ENCODE measurements around the gene RTP5.
"Not testable (repeated sequence)": the region's sequence is repeated elsewhere in the genome, so short reads cannot be mapped to it uniquely, and the experiment has no call there.

Gene RTP5

DNA sequence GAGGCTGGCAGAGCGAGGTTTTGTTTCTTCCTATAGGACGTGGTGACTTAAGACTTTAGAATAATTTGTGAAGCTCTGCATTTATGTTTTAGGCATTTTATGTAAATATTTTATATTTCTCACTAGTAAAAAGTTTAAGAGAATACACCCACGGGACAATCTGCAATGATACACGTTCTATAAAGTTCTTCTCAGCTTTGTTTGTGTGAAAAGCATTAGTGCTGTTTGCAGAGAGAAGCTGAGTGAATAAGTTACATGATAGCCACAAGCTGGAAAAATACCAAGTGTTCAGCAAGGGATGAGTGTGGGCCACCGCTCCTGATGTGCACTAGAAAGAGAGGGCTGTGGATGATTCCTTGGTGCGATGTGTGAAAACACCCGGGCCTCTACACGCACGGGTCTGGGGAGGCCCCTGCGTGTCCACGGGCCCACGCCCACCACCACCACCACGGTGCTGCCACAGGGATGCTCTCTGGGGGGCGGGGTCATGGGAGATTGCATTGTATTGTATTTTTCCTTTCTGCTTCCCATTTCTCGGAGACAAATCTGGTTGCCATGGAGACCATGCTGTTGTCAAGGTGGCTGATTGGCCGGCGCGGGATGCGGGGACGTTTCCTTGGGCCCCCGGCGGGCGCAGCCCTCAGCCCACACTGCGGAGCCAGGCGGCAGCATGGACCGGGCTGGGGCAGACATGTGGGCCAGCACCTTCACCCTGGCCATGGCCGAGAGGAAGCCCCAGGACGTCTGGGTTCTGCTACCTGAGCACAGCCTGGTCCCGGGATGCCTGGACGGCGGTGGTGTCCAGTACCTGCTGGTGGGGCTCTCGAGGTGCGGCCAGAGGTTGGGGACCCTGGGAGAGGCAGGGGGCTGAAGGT, at the start of gene RTP5:
Gene RTP5, plus strand, starts transcription at position 643 of the 875 bp plus-strand sequence. Its CDS starts 28 bp downstream, at position 671.
- DNase-seq: no peak

DNA sequence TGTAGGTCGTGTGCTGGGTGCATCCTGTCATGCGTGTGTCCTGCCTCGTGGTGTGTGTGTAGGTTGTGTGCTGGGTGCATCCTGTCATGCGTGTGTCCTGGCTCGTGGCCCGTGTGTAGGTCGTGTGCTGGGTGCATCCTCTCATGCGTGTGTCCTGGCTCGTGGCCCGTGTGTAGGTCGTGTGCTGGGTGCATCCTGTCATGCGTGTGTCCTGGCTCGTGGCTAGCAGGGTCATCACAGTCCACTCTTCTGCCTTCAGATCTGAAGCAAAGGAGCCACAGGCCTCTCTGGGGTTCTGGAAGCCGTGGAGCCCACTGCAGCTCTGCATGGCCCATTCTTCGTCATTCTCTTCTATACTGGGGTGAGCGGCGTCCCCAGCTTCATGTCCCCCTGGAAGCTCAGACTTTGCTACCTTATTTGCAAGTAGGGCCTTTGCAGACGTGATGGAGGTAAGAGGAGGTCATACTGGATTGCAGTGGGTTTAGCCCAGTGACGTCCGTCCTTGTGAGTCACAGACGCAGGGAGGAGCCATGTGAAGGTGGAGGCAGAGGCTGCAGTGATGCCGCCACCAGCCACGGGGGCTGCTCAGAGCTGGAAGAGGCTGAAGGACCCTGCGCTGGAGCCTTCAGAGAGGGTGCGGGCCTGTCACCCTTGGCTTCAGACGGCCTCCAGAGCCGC, 49.4 kb upstream of the RTP5 start:
- DNase-seq: not testable (repeated sequence)

DNA sequence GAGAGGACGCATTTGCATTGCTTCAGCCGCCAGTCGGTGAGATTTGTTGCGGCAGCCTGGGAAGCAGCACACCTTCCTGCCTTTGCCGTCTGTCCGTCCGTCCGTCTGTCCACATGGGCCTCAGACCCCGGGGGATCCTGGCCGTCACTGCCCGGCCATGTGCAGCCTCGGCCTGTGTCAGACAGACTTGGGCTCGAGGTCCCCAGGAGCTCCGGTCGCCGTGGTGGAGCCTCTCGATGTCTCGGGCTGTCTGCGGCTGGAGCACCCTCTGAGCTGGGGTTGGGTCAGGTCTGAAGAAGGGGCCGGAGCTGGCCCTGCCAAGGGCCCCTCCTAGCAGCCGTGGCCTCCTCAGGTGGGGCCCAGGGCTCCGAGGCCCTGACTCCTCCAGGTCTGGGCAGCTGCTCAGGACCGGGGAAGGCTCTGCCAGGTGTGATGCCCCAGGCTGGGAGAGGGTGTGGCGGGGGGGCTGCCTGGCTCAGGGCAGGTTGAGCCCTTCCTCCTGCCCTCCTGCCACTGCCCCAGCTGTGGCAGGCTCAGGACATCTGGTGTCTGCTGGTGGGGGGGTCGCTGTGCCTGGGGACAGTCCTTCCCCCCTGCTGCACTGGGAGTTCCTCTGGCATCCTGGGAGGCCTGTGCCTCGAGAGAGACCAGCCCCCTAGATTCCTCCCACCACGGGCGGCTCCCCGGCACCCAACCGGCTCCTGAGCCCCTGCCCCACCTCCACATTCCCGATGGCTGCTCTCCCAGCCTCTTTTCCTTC, 48.7 kb upstream of the RTP5 start:
- DNase-seq: no peak

DNA sequence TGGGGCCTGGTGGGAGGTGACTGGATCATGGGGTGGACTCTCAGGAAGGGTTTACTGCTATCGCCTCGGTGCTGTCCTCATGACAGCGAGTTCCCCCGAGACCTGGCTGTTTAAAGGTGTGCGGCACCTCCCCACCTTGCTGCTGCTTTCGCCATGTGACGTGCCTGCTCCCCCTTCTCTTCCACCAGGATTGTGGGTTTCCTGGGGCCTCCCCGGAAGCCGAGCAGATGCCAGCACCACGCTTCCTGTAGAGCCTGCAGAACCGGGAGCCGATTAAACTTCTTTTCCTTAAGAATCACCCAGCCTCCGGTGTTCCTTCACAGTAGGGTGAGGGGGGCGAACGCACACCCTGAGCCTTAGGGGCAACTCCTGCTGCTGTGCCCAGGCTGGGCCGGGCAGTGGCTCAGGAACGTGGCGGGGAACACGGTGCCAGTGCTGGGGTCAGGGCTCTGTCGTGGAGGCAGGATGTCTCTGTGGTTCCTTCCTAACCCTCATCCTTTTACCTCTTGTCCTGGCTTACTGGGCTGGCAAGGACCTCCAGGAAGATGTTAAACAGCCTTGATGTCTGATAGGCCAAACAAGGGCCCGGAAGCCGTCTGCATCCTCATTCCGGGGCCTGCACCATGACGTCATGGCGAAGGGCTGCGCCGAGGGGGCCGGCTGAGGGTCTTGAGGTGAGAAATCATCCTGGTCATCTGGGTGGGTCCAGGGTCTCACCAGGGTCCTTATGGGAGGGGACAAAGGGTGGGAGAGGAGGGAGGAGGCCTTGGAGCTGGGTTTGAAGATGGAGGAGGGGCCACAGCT, 47.9 kb upstream of the RTP5 start:
- no peak for DNase-seq

DNA sequence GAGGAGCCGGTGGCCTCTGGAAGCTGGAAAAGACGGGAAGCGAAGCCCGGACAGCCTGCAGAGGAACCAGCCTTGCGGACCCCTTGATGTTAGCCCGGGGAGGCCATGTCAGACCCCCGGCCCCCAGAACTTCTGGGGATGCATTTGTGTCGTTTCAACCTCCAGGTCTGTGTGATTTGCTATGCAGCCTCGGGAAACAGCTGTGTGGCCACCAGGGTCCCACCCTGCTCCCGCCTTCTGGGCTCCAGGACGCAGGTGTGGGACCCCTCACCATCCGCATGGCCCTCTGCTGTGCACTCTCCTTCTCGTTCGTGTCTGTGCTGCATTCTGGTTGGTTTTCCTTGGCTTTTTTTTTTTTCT, 47.3 kb upstream of the RTP5 start:
- DNase-seq: no peak

DNA sequence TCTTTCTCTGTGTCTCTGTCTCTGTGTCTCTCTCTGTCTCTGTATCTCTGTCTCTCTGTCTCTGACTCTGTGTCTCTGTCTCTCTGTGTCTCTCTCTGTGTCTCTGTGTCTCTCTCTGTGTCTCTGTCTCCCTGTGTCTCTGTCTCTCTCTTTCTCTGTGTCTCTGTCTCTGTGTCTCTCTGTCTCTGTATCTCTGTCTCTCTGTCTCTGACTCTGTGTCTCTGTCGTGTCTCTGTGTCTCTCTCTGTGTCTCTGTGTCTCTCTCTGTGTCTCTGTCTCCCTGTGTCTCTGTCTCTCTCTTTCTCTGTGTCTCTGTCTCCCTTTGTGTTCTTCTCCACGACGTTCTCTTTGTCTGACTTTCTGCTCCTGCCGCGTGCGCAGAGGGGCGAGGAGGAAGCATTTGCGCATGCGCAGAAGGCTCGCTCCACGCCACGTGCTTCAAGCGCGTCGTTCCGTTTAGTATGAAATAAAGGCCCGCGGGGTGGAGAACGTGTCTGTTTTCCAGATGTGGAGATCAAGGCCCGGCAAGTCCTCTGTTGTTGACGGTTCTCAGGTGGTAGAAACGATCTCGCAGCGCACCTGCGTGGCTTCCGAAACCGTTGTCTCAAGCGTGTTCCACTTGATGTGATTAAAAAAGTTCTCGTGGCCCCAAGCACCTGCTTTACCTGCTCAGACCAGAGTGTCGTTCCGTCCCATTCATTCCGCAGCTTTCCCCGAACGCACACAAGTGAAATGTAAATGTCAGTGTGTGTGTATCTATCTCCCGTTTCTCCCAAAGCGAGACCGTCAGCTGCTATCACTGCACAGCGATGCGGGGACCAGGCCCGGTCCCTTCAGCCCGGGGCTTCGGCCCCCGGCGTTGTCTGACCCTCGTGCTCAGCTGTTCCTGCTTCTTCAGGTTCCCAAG, 45.7 kb upstream of the RTP5 start:
- not testable (repeated sequence) for DNase-seq

- DNase-seq: no peak
These were observed 42.1 kb upstream of the RTP5 start for GRCh38 chr2:241827394-241827793.

GRCh38 chr2:241833101-241833663, 36.3 kb upstream of the RTP5 start:
- DNase-seq: no peak

- DNase-seq: not testable (repeated sequence)
These were observed 35.6 kb upstream of the RTP5 start for GRCh38 chr2:241833756-241834526.

- no peak for DNase-seq
These were observed 34.9 kb upstream of the RTP5 start for GRCh38 chr2:241834527-241835210.

- no peak for DNase-seq
These were observed 33.9 kb upstream of the RTP5 start for GRCh38 chr2:241835611-241836010.

DNA sequence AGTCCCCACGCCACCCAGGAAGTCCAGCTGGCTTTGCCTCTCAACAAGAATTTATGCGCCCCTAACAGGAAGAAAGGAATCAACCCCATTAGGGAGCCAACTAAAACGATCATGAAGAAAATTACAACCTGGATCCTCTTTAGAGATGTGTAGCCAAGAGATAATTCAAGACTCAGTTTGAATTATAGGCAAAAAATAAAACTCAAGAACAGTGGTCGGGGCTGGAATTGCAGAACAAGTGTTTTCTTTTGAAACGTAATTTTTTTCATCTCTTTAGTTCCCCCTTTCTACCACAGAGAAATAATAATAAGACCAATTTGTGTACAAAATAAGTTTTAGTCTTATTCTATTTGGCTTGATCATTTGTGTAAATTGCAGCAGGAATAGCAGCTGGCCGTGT, 33.2 kb upstream of the RTP5 start:
- DNase-seq: no peak

DNA sequence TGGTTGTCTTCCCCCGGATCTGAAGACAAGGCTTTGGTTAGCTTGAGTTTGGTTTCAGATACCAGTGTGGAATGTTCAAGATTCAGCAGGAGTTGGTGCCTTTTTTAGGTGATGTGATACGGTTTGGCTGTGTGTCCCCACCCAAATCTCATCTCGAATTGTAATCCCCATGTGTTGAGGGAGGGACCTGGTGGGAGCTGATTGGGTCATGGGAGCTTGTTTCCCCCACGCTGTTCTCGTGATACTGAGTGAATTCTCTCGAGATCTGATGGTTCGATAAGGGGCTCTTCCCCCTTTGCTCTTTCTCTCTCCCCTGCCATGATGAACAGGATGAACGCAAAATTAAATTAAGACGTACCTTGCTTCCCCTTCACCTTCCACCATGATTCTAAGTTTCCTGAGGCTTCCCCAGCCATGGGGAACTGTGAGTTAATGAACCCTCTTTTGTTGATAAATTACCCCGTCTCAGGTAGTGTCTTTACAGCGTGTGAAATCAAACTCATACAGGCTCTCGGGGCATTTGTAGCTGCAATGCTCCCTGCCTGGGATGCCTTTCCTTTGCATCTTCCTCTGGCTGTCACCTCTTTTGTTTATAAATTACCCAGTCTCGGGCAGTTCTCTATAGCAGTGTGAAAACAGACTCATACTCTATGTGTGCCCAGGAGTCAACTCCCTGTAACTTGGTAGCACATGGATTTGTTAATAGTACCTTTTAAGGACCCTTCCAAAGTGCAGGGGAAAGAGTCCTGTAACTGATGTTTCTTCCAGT, 32.1 kb upstream of the RTP5 start:
- DNase-seq: no peak

DNA sequence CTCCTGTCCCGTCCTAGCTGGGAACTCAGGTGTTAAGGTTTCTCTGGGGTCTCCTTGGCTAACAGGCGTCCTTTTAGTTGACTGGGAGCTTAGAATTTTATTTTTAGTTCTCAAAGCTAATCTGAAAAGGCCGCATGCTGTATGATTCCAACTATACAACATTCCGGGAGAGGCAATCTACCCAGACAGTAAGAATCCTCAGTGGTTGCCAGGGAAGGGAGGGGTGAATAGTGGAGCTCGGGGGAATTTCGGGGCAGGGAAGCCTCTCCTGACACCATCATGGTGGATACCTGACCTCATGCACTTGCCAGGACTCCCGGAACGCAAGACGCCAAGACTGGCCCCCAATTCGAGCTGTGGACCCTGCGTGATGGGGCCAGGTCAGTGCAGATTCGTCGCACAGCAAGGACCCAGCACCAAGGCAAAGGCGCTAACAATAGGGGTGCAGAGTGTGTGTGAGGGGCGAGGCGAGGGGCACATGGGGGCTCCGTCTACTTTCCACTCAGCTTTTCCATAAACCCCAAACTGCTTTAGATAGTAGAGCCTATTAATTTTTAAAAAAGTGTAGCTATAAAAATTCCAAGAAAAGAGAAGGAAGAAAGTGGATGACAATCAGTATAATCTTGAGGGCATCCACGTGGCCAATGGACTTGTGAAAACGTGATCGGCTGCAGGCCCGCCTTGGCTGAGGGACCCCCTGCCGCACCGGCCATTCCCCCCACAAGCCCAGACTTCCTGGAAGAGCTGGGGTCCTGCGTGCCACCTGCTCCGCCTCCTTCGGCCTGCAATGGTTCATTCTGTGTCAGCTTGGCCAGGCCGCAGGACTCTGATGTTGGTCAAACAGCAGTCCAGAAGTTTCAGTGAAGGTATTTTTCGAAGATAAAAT, 28.1 kb upstream of the RTP5 start:
- no peak for DNase-seq

DNA sequence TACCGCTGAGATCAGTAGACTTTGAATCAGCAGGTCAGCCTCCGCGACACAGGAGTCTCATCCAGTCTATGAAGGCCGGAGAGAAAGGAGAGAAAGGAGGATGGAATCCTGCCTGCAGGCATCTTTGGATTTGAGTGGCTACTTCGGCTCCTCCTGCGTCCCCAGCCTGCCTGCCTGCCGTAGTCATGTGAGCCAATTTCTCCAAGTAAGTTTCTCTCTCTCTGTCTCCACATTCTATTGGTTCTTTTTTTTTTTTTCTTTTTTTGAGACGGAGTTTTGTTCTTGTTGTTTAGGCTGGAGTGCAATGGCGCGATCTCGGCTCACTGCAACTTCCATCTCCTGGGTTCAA, 27.5 kb upstream of the RTP5 start:
- DNase-seq: no peak

DNA sequence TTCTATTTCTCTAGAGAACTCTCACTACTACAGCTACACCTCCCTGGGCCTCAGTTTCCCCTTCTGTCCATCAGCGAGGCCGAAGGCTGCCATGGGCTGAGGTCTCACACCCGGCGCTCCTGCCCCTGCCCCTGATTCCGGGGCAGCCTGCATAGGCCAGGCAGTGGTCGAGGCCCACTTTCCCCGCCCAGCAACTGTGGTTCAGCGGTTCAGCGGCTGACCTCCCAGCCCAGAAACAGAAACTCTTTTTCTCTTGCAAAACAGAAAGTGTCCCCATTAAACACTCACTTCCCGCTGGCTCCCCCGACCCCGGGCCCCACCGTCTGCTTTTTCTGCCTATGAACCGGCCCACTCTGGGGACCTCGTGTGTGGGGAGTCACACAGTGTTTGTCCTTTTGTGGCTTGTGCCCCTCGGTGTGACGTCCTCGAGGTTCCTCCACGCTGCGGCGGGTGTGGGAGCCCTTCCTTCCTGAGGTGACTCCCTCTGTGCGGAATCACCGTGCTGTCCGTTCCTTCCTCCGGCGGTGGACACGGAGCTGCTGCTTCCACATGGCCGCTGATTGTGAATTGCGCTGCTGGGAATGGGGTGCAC, 26.8 kb upstream of the RTP5 start:
- no peak for DNase-seq

GRCh38 chr2:241843321-241844065, 26.0 kb upstream of the RTP5 start:
- DNase-seq: no peak

All from DMS 273 treated with DMSO at 0.1 percent for 48 hours (cell line).